Rectal smooth muscle tissue (tissue), 1 donor: Measurements from ENCODE around the gene AHCY.
"Not testable (repeated sequence)": the region's sequence is repeated elsewhere in the genome, so short reads cannot be mapped to it uniquely, and the experiment has no call there.

Experiments
- H3K27ac ChIP-seq: one replicate; pipeline ENCODE4 v1.7.0; 2013; ENCODE audit warnings: low read depth, low read length, inconsistent platforms
- H3K27me3 ChIP-seq: one replicate; pipeline ENCODE4 v1.7.0; 2013; ENCODE audit warnings: low read length; ENCODE audit not compliant: control insufficient read depth, insufficient read depth
- H3K36me3 ChIP-seq: one replicate; pipeline ENCODE4 v1.7.0; 2013; ENCODE audit warnings: low read length; ENCODE audit not compliant: control insufficient read depth, insufficient read depth
- H3K4me1 ChIP-seq: one replicate; pipeline ENCODE4 v1.7.0; 2013; ENCODE audit warnings: low read length; ENCODE audit not compliant: control insufficient read depth, insufficient read depth
- H3K4me3 ChIP-seq: one replicate; pipeline ENCODE4 v1.7.0; 2013; ENCODE audit warnings: low read length
- H3K9ac ChIP-seq: one replicate; pipeline ENCODE4 v1.7.0; 2013; ENCODE audit warnings: low read length

Gene AHCY

GRCh38 chr20:34300809-34301586 is 2.2 kb downstream of the AHCY start:
- Histone ChIP-seq H3K4me1 (peaks cover 7% of the 10 kb centered on the region), H3K36me3 (no peaks in the 10 kb centered on the region), H3K27ac (no peak overlapping the region), H3K27me3 (no peaks in the 10 kb centered on the region), H3K9ac (no peak overlapping the region), H3K4me3 (no peak overlapping the region)

DNA sequence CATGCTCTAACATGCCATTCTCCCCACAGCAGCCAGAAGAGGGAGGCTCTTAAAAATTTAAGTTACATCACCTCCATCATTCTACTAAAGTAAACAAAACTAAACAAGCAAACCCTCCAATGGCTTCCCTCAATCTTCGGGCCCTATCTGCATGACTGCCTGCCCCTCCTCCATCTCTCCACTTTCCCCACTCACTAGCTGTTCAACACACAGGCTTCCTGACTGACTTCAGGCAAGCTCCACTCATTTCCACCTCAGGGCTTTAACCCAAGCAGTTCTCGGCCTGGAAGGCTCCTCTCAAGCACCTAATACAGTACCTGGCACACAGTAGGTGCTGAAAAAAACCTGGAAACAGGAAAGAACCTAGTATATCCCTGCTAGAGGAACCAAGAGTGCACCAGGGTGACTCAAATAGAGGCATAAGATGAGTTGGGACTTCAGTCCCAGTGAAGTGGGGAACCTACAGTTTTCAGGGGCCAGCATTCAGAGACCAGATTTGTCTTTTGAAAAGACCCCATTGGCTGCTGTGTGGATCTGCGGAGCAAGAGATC is 2.8 kb downstream of the AHCY start:
- no peak overlapping the region for H3K9ac ChIP-seq
- H3K36me3 ChIP-seq = no peaks in the 10 kb centered on the region
- no peaks in the 10 kb centered on the region for H3K27me3 ChIP-seq
- H3K27ac ChIP-seq = no peak overlapping the region
- peaks cover 7% of the 10 kb centered on the region for H3K4me1 ChIP-seq
- no peak overlapping the region for H3K4me3 ChIP-seq

DNA sequence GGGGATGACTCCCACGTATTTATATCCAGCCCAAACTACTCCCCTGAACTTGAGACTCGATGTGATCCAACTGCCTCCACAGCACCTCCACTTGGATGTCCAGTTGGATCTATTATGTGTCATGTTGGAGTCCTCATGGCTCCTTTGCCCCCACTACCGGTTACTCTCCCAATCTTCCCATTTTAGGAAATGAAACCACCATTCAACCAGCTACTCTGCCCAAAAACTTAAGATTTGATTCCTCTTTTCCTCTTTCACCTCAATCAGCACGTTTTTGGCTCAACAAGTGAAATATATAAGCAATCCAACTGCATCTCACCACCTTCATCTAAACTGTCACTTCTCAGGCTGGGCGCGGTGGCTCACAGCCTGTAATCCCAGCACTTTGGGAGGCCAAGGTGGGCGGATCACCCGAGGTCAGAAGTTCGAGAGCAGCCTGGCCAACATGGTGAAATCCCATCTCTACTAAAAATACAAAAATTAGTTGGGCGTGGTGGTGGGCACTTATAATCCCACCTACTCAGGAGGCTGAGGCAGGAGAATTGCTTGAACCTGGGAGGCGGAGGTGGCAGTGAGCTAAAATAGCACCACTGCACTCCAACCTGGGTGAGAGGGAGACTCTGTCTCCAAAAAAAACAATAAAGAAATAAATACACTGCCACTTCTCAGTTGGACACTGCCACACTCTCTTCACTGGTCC is 3.4 kb downstream of the AHCY start:
- H3K27ac ChIP-seq = no peak overlapping the region
- no peaks in the 10 kb centered on the region for H3K27me3 ChIP-seq
- H3K4me1 ChIP-seq = peaks cover 7% of the 10 kb centered on the region
- no peak overlapping the region for H3K4me3 ChIP-seq
- no peaks in the 10 kb centered on the region for H3K36me3 ChIP-seq
- H3K9ac ChIP-seq = no peak overlapping the region

DNA sequence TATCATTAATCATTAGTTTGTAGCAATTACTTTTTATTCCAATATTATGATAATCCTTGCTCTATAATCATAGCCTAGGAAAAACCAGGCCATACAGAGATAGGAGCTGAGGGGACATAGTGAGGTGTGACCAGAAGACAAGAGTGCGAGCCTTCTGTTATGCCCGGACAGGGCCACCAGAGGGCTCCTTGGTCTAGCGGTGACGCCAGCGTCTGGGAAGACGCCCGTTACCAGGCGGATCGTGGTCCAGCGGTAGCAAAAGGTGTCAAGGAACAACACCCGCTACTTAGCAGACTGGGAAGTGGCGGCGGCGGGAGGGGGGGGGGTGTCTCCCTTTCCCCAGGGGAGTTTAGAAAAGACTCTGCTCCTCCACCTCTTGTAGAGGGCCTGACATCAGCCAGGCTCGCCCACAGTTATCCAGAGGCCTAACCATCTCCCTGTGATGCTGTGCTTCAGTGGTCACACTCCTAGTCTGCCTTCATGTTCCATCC is 4.8 kb downstream of the AHCY start:
- not testable (repeated sequence) for H3K36me3 ChIP-seq, H3K4me1 ChIP-seq, H3K27me3 ChIP-seq, H3K4me3 ChIP-seq, H3K27ac ChIP-seq, H3K9ac ChIP-seq

DNA sequence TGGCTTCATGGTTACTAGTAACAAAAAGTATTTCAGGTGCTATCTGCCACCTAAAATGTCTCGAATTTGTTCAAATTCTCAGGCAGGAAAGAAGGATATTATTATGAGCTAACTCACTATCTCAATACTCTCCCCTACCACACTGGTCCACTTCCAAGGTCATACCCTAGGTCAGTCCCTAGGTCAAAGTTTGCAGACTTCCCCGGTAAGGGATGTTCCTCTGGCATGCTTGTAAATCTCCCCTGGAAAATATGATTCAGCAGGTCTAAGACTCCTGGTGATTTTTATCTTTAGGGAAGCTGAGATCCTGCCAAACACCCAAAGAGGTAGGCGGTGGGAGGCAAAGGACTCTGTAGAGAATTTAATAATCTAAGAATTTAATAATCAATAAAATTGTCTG is 6.7 kb downstream of the AHCY start:
- H3K9ac ChIP-seq = no peak overlapping the region
- H3K36me3 ChIP-seq = peaks cover 9% of the 10 kb centered on the region
- H3K4me3 ChIP-seq = no peak overlapping the region
- no peaks in the 10 kb centered on the region for H3K27me3 ChIP-seq
- peaks cover 3% of the 10 kb centered on the region for H3K4me1 ChIP-seq
- H3K27ac ChIP-seq = no peak overlapping the region

- H3K4me1 ChIP-seq = no peaks in the 10 kb centered on the region
- peaks cover 14% of the 10 kb centered on the region for H3K36me3 ChIP-seq
- H3K27me3 ChIP-seq = no peaks in the 10 kb centered on the region
- H3K4me3 ChIP-seq = no peak overlapping the region
- no peak overlapping the region for H3K9ac ChIP-seq
- H3K27ac ChIP-seq = no peak overlapping the region
These were observed 7.9 kb downstream of the AHCY start for GRCh38 chr20:34295284-34295683.

DNA sequence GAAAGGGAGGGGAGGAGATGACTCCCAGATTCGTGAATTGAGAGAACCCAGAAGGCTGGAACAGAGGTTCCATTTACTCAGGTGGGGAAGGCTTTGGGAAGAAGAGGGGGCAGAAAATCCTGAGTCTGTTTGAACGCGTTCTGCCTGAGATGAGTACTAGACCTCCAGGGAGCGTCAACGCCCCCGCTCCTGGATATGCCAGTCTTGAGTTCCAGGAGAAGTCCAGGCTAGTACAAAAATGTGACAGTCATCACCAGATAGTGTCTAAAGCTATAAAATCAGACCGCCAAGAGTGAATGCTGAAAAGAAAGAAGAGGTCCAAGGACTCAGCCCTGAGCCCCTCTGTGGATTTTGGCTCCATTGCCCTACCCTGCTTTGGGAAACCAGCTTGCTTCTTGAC is 8.6 kb downstream of the AHCY start:
- Histone ChIP-seq H3K4me3 (no peak overlapping the region), H3K9ac (no peak overlapping the region), H3K27ac (no peak overlapping the region), H3K4me1 (no peaks in the 10 kb centered on the region), H3K36me3 (peaks cover 19% of the 10 kb centered on the region), H3K27me3 (no peaks in the 10 kb centered on the region)

- no peak overlapping the region for H3K27ac ChIP-seq
- no peaks in the 10 kb centered on the region for H3K27me3 ChIP-seq
- H3K9ac ChIP-seq = no peak overlapping the region
- peaks cover 19% of the 10 kb centered on the region for H3K36me3 ChIP-seq
- no peak overlapping the region for H3K4me3 ChIP-seq
- no peaks in the 10 kb centered on the region for H3K4me1 ChIP-seq
These were observed 9.6 kb downstream of the AHCY start for GRCh38 chr20:34293589-34293988.

DNA sequence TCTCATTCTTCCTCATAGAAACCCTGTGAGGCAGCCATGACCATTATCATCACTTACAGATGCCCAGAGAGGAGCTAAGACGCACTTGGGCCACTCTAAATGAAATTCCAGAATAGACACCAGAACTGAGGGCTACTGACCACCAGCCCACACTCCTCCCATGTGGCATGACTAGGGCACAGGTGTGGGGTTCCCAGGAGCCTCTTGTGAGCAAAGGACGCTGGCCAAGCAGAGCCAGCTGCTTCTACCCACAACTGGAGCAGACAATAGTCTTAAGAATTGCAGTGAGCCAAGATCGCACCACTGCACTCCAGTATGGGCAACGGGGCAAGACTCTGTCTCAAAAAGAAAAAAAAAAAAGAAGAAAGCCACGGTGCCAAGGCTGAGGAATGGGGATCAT is 10.0 kb downstream of the AHCY start:
- Histone ChIP-seq H3K27me3 (no peaks in the 10 kb centered on the region), H3K4me1 (no peaks in the 10 kb centered on the region), H3K36me3 (peaks cover 19% of the 10 kb centered on the region), H3K9ac (no peak overlapping the region), H3K4me3 (no peak overlapping the region), H3K27ac (no peak overlapping the region)

DNA sequence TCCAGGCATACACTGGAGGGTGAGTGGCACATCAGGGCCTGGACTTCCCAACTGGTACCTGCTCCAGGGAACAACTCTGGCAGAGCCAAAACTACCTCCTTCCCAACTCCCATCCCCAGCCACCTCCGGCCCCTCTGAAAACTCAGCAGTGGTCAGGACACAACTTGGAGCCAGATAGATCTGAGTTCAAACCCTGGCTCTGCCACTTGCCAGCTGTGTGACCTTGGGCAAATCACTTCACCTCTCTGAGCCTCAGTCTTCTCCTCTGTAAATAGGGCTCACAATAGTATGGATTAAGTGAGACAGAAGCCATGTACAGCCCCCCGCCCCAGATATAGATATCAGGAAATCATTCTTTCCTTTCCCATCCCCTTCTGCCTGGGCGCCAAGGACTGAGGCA is 10.7 kb downstream of the AHCY start:
- no peak overlapping the region for H3K9ac ChIP-seq
- no peak overlapping the region for H3K4me3 ChIP-seq
- H3K27me3 ChIP-seq = no peaks in the 10 kb centered on the region
- no peaks in the 10 kb centered on the region for H3K4me1 ChIP-seq
- peaks cover 19% of the 10 kb centered on the region for H3K36me3 ChIP-seq
- H3K27ac ChIP-seq = no peak overlapping the region

DNA sequence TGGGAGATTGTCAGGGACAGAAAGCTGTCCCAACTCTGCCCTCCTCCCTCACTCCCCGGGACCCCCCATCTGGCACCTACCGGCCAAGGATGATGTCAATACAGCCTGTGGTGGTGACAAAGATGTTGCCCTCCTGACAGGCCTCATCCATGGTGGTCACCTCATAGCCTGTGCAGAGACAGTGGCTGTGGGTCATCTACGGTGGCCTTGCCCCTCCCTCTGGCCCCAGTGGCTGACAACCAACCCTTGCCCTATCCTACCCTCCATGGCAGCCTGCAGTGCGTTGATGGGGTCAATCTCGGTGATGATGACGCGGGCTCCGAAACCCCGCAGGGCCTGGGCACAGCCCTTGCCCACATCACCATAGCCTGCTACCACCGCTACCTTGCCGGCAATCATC is 12.7 kb downstream of the AHCY start:
- H3K27me3 ChIP-seq = no peaks in the 10 kb centered on the region
- H3K36me3 ChIP-seq = peaks cover 19% of the 10 kb centered on the region
- no peak overlapping the region for H3K9ac ChIP-seq
- H3K27ac ChIP-seq = no peak overlapping the region
- H3K4me3 ChIP-seq = no peak overlapping the region
- no peaks in the 10 kb centered on the region for H3K4me1 ChIP-seq

GRCh38 chr20:34287500-34287899 is 15.7 kb downstream of the AHCY start:
- H3K4me3 ChIP-seq, H3K9ac ChIP-seq, H3K4me1 ChIP-seq, H3K27me3 ChIP-seq, H3K27ac ChIP-seq: not testable (repeated sequence)
- peaks cover 20% of the 10 kb centered on the region for H3K36me3 ChIP-seq
